NCI-H69 (cell line): ENCODE measurements around the gene LRRN4CL.

ENCODE experiments used
- DNase-seq: peaks from one replicate; lab custom pipeline; 2025; lab: John Stamatoyannopoulos, UW

LRRN4CL gene

GRCh38 chr11:62646825-62647608, 42.3 kb downstream of the LRRN4CL start:
- DNase-seq, result peak; percentile 51

GRCh38 chr11:62645946-62646824, 43.1 kb downstream of the LRRN4CL start, which contains the start of gene GANAB:
Gene GANAB (minus strand): TSS chr11:62646613. CDS start chr11:62646599, 14 bp downstream.
- DNase-seq, result peak; percentile 99

- peak; percentile 45 for DNase-seq
Observed at GRCh38 chr11:62645671-62645945, 43.7 kb downstream of the LRRN4CL start.

GRCh38 chr11:62644220-62644619, 45.1 kb downstream of the LRRN4CL start:
- DNase-seq, result no peak
